Forelimb muscle (tissue), 1 donor: ENCODE measurements around the gene GLIS1. TPM values are rescaled to one million over a fixed set of nuclear protein-coding genes. Genes with fewer than 3 reads are reported as not detected.

Source experiments
- DNase-seq: peaks from one replicate; pipeline ENCODE4 v3.0.0-alpha.2; 2013; ENCODE audit warnings: low read depth
- polyA plus RNA-seq: library from polyadenylated mRNA; unstranded; fragments of 120-200 nt; gene quantifications from one replicate; pipeline ENCODE4 v1.2.1, GENCODE V29; 2013; ENCODE audit not compliant: insufficient read length

The GLIS1 gene
- polyA plus RNA-seq, 1 donor: 0.06 TPM

GRCh38 chr1:53678938-53679825, 59.8 kb downstream of the GLIS1 start:
- DNase-seq: no peak

- no peak for DNase-seq
These were observed 60.5 kb downstream of the GLIS1 start for GRCh38 chr1:53678507-53678906.

- no peak for DNase-seq
These were observed 60.9 kb downstream of the GLIS1 start for GRCh38 chr1:53678046-53678445.

GRCh38 chr1:53677486-53677885, 61.5 kb downstream of the GLIS1 start:
- DNase-seq: no peak

GRCh38 chr1:53672785-53673184, 66.2 kb downstream of the GLIS1 start:
- DNase-seq: no peak

- no peak for DNase-seq
These were observed 66.7 kb downstream of the GLIS1 start for GRCh38 chr1:53672243-53672642.

- no peak for DNase-seq
These were observed 69.3 kb downstream of the GLIS1 start for GRCh38 chr1:53669621-53670191.

GRCh38 chr1:53666566-53666965, 72.4 kb downstream of the GLIS1 start:
- no peak for DNase-seq

GRCh38 chr1:53665996-53666395, 73.0 kb downstream of the GLIS1 start:
- no peak for DNase-seq

- no peak for DNase-seq
These were observed 75.2 kb downstream of the GLIS1 start for GRCh38 chr1:53663529-53664300.

GRCh38 chr1:53662951-53663350, 76.0 kb downstream of the GLIS1 start:
- DNase-seq: no peak

GRCh38 chr1:53662169-53662568, 76.8 kb downstream of the GLIS1 start:
- no peak for DNase-seq

GRCh38 chr1:53661496-53661895, 77.5 kb downstream of the GLIS1 start:
- DNase-seq: no peak

- DNase-seq: no peak
These were observed 78.3 kb downstream of the GLIS1 start for GRCh38 chr1:53660666-53661065.

GRCh38 chr1:53659436-53659835, 79.5 kb downstream of the GLIS1 start:
- no peak for DNase-seq

GRCh38 chr1:53658489-53659230, 80.3 kb downstream of the GLIS1 start:
- no peak for DNase-seq

- no peak for DNase-seq
These were observed 81.0 kb downstream of the GLIS1 start for GRCh38 chr1:53657891-53658396.

GRCh38 chr1:53657531-53657805, 81.5 kb downstream of the GLIS1 start:
- no peak for DNase-seq

GRCh38 chr1:53656747-53657530, 82.0 kb downstream of the GLIS1 start:
- DNase-seq: no peak

- DNase-seq: no peak
These were observed 82.8 kb downstream of the GLIS1 start for GRCh38 chr1:53655931-53656746.
